ENCODE results near the gene KAT2B. TPM values are rescaled to one million over a fixed set of nuclear protein-coding genes. Genes with fewer than 3 reads are reported as not detected.

The KAT2B gene
- total RNA-seq, 1 experiment from 2014 or later, result 11.3 TPM

- DNase-seq (ENCODE audit: low read depth), result no peak
Observed at GRCh38 chr3:20096135-20096685, 56.0 kb downstream of the KAT2B start.

GRCh38 chr3:20097015-20097414 lies 56.8 kb downstream of the KAT2B start:
- no peak for DNase-seq (ENCODE audit: low read depth)

GRCh38 chr3:20099060-20099459 lies 58.8 kb downstream of the KAT2B start:
- DNase-seq (ENCODE audit: low read depth), result no peak

GRCh38 chr3:20100151-20100550 lies 59.9 kb downstream of the KAT2B start:
- no peak for DNase-seq (ENCODE audit: low read depth)

- DNase-seq (ENCODE audit: low read depth), result no peak
Observed at GRCh38 chr3:20101041-20101440, 60.8 kb downstream of the KAT2B start.

GRCh38 chr3:20103731-20104130 lies 63.5 kb downstream of the KAT2B start:
- DNase-seq (ENCODE audit: low read depth), result no peak

- DNase-seq (ENCODE audit: low read depth), result peak; percentile 0
Observed at GRCh38 chr3:20104167-20104661, 64.0 kb downstream of the KAT2B start.

- DNase-seq (ENCODE audit: low read depth), result no peak
Observed at GRCh38 chr3:20105513-20106280, 65.5 kb downstream of the KAT2B start.

GRCh38 chr3:20107722-20108121 lies 67.5 kb downstream of the KAT2B start:
- DNase-seq (ENCODE audit: low read depth), result no peak

GRCh38 chr3:20108869-20109268 lies 68.6 kb downstream of the KAT2B start:
- no peak for DNase-seq (ENCODE audit: low read depth)

- no peak for DNase-seq (ENCODE audit: low read depth)
Observed at GRCh38 chr3:20110826-20111225, 70.6 kb downstream of the KAT2B start.

GRCh38 chr3:20111836-20112235 lies 71.6 kb downstream of the KAT2B start:
- DNase-seq (ENCODE audit: low read depth), result peak; percentile 3

- no peak for DNase-seq (ENCODE audit: low read depth)
Observed at GRCh38 chr3:20121088-20121487, 80.8 kb downstream of the KAT2B start.

- no peak for DNase-seq (ENCODE audit: low read depth)
Observed at GRCh38 chr3:20123131-20123652, 82.9 kb downstream of the KAT2B start.

GRCh38 chr3:20125289-20125688 lies 85.0 kb downstream of the KAT2B start:
- DNase-seq (ENCODE audit: low read depth), result no peak

- no peak for DNase-seq (ENCODE audit: low read depth)
Observed at GRCh38 chr3:20125897-20126296, 85.7 kb downstream of the KAT2B start.

GRCh38 chr3:20128358-20128757 lies 88.1 kb downstream of the KAT2B start:
- DNase-seq (ENCODE audit: low read depth), result no peak

GRCh38 chr3:20130106-20130505 lies 89.9 kb downstream of the KAT2B start:
- DNase-seq (ENCODE audit: low read depth), result no peak

GRCh38 chr3:20136231-20136630 lies 96.0 kb downstream of the KAT2B start:
- DNase-seq (ENCODE audit: low read depth), result no peak

- no peak for DNase-seq (ENCODE audit: low read depth)
Observed at GRCh38 chr3:20137647-20138046, 97.4 kb downstream of the KAT2B start.

GRCh38 chr3:20140881-20141280 lies 100.6 kb downstream of the KAT2B start:
- no peak for DNase-seq (ENCODE audit: low read depth)

GRCh38 chr3:20141316-20141715 lies 101.1 kb downstream of the KAT2B start:
- no peak for DNase-seq (ENCODE audit: low read depth)

- DNase-seq (ENCODE audit: low read depth), result no peak
Observed at GRCh38 chr3:20141851-20142250, 101.6 kb downstream of the KAT2B start.

Data from RPMI7951 (cell line).